Glomerular endothelial cell (primary cell): Measurements from ENCODE around the gene MTFR1L. TPM values are rescaled to one million over a fixed set of nuclear protein-coding genes. Genes with fewer than 3 reads are reported as not detected.

ENCODE experiments used
- DNase-seq: peaks from one replicate; pipeline ENCODE4 v3.0.0-alpha.2; 2011; ENCODE audit warnings: low read depth, low spot score; ENCODE audit errors: extremely low read depth
- total RNA-seq: library from RNA; depleted of rRNA; stranded (reverse); fragments of >200 nt; gene quantifications from 2 replicates; pipeline ENCODE4 v1.2.3, GENCODE V29; 2015

The MTFR1L gene
- total RNA-seq = 39.0 and 44.0 TPM in 2 replicates

DNA sequence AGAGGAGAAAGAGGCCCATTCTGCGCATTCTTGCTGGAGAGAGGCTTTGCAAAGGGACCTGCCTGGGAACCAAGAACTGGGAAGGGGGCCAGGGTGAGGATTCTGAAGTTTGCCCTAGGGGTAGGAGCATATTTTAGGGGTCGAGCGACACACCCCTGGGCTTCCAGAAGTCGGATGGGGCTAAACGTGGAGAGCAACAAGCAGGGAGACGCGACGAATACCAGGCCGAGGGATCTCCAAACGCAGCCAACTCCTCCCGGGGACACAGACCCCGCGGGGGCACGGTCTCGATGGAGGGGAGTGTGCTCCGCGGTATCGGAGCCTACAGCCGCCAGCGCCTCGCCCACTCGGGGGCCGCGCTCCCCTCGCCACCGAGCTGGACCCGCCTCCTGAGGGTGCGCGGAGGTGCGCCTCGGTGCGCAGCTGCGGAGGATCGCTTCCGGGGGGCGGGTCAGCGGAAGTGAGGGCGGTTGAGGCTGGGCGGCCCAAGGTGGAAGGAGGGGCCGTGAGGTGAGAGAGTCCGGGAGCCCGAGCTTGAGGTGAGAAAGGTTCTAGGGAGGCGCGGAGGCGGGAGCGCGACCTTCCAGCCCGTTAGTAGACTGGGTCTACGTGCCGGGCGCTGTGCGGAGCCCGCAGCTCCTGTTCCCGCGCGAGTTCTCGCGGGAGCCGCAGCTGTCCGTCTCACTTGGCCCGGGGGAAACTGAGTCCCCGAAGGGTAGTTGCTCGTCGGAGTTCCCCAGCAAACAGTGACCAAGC lies at the start of gene MTFR1L:
TSS of gene MTFR1L (plus strand) at position 464 of the 756 bp plus-strand sequence. CDS start 3,151 bp downstream, outside the sequence.
- no peak for DNase-seq

DNA sequence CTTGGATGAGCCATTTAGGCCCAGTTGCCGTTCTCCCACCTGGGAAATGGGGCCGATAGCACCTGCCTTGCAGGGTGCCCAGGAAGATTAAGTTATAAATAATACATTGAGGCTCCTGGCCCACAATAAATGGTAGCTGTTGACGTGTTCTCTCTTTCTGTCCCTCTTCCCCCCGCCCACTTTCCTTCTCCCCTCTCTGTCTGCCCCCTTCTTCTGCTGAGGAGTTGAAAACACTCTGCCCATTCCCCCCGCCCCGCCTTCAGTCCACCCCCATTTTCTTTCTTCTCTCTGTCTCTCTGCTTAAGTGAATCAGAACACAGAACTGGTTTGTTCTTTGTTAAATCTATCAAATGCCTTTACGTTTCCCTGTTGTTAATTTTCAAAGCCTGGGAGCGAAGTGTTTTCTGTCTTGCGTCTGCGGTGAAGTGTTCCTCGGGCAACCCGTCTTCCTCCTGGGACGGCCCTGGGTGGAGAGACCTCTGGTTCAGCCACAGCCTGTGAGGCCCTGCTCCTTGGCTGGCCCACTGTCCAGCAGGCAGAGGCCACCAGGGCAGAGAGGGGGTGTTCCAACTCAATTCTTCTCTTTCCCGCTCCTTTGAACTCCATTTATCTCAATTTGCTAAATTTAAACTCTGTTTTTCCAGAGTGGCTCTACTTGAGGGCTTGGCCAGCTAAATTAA lies 49.1 kb upstream of the MTFR1L start:
- DNase-seq = no peak

DNA sequence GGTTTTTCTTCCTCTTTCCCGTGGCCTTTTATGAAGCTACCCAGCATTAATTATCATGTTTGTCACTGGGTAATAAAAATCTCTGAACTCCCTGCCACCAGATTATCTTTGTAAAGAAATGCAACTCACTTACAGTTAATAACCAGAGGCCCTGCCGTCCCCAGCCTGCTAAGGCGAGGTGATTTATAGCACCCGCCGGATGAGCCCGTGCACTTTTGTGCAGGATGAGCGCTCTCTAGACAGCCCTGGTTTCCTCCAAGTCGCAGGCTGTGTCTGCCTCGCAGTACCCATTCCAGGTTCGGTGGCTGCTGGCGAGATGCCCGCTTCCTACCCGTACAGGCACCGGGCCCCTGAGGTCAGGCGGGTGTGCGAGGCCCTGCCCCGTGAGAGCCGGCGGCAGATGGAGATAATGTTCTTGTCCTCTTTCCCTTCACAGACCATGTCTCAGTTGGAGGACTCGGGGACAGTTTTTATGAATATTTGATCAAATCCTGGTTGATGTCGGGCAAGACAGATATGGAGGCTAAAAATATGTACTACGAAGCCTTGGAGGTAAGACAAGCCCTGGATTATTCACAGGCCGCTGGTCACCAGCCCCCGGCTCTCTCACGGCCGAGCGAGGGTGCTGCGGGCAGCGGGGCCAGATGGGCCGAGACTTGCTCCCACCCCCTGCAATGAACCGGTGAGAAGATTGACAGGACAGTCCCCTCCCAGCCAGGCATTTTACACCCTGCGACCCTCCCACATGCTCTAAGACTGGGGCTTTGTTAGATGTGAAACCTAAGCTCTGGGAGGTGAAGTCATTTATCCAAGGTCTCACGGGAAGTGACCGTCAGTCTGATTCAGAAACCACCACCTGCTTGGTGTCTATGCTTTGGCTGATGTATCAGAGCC lies 48.3 kb upstream of the MTFR1L start:
- DNase-seq = no peak

DNA sequence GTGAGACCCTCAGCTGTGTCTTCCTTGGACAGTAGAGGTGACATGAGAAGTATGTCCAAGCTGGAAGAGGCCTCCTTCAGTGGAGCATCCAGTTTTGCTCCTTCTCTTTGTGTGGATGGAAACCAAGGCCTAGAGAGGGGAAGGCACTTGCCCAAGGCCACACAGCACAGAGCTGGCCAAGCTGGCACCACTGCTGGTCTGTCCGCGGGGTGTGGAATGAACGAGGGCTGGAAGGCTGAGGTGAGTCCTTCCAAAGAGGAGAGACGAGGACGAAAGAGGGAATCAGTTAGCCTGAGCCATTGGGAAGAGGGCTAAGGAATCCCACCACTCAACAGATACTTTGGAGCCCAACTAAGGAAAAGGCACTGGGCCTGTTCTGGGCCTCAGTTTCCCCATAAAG lies 47.6 kb upstream of the MTFR1L start:
- DNase-seq = no peak

DNA sequence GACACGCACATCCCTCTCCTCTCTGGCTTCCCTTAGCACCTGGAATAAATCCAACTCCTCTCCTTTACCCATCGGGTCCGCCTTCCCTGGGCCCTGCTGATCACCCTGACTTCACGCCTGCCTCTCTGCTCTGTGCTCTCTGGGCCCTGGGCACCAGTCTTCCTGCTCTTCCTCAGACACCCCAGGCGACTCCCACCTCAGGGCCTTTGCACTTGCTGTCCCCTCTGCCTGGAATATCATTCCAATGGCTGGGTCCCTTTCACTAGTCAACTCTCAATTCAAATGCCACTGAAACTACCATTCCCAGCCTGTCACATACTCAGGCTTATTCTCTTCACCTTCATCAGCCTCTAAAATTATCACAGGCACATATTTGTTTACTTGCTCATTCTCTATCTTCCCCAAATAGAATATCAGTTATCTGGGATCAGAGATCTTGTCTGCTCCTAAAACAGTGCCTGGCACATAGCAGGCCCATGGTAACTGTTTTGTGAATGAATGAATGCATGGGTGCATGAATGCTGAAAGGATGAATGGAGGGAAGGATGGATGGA lies 47.0 kb upstream of the MTFR1L start:
- DNase-seq = no peak

DNA sequence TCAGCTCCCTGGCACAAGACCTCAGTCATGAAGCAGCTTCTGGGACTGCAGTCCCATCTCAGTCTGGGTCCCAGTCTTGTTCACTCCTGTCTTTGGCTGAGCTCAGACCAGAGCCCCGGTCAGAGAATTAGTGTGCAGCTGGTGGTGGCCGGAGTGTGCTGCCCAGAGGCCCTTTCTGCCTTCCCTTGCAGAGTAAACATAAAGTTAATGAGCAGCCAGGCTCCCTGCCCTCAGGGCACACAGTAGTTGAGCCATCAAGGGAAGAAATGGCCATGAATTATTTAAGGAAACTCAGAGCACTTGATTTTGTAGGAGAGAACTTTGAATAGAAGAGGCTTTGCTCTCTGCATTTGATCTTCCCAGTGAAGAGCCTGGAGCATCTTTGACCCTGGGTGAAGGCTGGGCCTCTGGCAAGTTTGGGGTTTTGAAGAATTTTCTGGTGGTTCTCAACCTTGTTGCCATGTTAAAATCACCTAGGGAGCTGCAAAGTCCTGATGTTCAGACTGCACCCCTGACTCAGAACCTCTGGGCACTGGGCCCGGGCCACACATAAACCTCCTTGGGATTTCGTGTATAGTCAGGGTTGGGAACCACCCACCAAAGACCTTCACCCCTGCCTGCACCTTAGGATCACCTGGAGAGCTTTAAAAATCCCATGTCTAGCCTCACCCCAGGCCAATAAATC lies 46.2 kb upstream of the MTFR1L start:
- DNase-seq = no peak

DNA sequence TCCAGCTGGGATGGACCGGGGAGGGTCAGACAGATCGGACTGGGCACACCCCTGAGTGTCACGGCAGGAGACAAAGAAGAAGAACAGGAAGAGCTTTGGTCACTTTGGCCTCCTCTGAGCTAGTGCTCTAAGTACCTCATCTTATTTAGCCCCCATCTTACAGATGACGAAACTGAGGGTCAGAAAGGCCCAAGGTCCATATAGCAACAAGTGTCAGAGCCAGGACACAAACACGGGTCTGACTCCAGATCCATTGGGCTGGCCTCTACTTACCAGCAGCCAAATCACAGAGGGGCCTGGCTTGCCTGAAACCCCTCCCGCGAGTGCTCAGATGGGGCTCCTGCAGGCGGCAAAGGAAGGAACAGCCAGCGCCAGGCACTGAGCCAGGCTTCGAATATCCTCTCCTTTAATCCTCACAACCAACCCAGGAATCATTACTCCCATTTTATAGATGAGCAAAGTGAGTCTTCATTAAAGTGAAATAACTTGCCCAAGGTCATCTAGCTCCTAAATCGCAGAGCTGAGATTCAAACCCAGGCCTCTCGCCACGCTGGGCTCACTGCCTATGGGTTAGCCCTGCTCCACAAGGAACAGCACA lies 45.4 kb upstream of the MTFR1L start:
- DNase-seq = no peak

DNA sequence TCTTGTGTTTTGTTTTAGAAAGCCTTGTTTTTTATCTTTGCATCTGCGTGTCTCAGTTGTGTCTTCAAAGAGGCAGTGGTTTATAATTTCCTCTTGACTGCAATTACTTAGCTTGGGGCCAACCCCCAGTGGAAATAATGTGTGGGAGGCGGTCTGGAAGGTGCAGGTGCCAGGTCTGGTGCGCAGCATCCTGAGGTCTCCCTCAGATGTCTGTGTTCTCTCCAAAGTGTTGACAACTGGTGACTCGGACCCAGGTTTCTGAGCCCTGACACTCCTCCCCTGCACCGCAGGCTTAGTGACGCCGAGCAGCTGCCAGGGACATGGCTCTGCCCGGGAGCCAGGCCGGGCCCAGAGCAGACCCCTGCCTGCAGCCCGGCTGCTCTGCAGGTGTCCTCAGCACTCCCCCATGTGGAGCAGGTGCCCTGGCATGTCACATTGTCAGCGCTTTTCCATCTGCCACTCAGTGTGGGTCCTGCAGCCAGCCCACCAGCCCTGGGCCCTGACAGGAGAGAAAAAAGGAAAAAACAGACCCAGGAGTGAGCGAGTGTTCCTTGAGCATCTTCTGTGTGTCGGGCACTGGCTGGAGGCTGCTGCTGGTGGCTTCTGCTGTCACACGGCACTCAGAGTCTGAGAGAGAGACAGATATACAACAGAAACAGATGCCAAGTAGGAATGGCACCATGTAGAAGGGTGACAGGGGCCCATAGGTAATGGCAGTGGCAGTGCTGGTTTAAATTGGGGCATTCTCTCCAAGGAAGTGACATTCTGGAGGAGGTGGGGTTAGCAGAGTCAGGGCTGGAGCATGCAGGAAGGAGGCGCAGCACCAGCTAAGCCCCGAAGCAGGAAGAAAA lies 44.6 kb upstream of the MTFR1L start:
- DNase-seq = no peak

DNA sequence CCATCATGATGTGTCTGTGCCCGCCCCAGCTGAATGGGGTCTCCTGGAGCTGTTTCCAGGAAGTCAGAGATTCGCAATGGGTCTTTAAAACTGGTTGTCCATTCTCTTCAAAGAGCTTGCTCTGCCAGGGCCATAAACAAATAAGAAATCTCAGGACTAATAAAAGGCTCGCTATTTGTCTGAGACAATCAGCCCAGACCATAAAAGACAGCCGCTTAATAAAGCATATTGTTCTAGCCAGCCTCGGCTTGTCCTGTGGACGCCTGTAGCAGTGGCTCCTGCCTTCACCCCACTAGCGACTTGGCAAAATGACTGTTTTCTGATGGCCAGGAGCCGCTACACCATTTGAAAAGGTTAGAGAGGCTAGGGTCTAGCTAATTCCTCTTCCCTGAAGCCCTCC lies 40.4 kb upstream of the MTFR1L start:
- DNase-seq = no peak

DNA sequence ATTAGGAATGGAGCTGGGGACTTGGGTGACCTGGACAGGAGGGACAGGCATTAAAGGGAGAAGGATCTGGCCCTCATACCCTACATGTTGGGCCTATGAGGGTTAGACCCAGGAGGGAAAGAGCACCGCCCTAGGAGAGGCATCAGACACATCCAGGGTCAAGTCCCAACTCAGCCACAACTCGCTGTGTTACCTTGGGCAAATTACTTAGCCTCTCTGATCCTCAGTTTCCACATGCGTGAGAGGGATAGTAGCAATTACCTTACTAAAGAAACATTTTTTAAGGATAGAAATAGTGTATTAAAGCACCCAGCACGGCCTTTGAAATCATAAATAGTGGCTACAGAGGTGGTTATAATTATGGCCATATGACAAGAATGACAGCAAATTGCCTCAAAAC lies 39.9 kb upstream of the MTFR1L start:
- no peak for DNase-seq

DNA sequence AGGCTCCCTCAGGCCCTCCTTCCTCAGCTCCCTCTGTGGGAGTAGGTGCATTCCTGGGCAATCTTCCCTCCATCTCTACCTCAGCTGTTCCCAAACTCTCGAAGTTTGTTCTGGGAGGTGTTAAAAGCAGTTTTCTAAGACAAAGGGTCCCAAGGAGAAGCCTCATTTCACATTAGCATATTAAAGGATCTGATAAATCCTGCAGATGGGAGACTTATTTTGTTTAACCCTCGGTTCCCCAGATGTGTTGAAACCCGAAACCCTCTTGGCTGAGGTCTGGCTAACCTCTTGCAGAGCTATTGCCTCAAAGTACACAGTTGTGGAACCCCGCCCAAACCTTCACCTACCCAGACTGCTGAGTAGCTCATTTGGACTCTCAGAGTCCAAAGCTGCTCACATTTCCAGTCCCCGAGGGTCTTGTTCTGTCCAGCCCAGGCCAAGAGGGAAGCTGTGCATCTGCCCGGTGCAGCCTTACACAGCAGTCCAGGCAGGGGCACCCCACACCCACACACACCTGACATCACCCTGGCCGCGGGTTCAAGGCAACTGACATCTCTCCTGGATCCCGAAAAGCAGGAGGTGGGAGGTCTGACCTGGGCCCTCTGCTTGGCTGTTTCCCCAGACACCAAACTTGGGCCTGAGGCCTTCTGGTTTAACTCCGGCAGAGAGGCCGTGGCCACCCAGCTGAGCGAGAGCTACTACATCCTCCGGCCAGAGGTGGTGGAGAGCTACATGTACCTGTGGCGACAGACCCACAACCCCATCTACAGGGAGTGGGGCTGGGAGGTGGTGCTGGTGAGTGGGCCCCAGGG lies 39.2 kb upstream of the MTFR1L start:
- no peak for DNase-seq

DNA sequence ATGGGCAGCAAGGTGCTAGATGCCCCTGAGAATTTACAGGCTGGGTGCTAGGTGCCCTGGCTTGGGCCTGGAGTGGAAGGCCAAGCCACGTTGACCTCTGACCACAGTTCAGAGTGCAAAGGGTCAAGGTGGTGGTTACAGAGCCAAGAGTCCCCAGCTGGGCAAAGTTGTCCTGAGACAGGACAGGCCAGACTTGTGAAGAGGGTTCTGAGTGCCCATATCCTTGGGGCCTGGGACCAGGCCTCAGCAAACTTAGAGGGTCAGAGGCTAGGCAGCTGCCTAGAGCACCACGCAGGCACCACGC lies 38.7 kb upstream of the MTFR1L start:
- no peak for DNase-seq

DNA sequence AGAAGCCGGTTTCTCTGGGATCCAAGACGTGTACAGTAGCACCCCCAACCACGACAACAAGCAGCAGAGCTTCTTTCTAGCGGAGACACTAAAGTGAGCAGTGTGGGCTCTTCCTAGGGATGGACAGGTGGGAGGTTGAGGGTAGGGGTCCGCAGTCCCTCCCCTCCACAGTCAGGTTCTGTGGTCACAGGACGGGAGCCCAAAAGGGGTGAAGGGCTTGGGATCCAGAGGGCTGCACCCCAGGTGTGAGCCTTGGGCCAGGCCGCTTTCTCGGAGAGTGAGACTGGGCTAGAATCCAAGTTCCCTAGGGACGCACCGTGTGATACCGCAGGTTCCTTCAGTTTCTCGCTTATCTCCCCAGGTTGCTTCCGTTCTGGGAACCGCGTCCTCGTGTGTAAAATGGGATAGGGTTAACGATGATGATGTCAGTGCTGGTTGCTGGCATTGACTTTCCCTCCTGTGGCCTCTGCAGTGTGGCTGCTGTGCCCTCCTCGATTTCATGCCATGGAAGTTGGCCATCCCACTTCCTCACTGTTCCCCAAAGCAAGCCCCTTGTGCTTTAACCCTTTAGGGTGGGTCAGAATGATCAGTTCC lies 37.0 kb upstream of the MTFR1L start:
- DNase-seq = no peak

DNA sequence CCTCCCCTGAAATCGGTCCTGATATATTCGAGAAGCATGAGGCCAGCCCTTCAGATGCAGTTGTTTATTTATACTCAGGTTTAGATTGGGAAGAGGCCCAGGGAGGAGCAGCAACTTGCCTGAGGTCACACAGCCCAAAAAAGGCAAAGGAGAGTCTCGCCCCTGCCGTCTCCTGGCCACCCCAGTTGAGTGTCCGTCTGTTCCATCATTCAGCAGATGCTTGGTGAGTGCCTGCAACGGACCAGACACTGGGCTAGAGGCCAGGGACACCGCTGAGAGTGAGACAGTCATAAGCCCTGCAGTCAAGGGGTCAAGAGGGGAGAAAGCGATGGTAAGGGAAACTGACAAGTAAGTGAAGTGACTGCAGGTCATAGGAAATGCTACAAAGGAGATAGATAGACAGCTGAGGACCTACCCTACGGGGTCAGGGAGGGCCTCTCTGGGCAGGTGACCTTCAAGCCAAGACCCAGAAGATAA lies 35.1 kb upstream of the MTFR1L start:
- no peak for DNase-seq

DNA sequence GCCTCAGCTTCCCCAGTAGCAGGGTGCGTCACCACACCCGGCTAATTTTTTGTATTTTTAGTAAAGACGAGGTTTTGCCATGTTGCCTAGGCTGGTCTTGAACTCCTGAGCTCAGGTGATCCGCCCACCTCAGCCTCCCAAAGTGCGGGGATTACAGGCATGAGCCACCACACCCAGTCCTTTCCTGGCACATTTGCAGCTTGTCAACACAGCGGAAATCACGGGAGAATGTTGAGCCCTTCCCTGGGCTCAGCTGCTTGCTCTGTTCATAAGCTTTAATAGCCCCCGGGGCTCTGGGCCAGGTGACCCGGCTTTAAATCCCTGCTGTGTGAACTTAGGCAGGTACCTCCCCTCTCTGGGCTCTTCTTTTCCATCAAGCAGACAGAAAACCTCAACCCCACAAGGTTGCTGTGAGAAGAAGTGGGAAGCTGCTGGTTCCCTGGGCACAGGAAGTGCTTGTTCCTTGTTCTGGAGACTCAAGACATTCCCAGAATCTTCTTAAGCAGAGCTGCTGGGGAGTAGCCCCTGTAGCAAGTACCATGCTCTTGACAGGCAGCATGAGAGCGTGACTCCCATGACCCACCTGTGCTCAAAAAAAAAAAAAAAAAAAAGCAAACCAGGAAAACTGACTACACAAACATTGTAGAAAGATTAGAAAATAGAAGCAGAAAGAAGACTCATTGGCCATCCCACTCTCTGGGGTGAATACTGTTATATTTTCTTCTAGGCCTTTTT lies 34.3 kb upstream of the MTFR1L start:
- DNase-seq = no peak

DNA sequence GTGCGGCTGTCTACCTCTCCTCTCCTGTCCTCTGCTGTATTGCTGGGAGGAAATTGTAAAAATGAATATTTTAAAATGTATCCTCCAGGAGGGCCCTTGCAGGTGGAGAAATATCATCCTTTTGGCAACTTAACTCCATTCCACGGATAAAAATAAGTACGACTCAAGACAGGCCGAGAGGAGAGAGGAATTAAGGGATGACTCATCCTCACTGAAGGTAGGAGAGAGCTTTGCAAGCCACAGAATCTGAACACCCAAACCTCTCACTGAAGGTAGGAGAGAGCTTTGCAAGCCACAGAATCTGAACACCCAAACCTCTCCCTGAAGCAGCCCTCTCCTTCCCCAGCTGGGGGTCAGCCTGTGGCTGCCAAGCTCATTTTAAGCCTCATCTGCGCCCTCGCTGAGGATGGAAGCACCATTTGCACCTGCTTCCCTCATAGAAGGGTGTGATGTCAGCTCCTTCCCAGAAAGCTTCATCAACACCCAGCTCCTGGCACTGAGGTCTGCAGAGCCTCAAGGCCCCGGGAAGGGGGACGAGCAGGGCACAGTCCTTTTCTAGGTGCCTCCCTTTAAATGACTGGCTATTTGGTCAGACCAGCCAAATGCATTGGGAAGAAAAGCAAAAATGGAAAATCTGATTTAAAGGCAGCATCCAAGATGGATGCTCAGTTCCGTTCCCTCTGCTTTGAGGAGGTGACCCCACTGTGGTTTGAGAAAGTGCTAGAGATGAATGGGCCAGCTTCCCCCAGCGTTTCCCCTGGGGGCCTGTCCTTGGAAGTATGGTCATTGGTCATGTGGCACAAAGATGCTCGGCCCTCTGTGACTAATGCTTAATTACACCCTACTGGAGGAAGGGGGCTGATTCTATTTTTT lies 32.6 kb upstream of the MTFR1L start:
- no peak for DNase-seq
